GM12878 (cell line): Measurements from ENCODE around the gene VEGFA. TPM values are rescaled to one million over a fixed set of nuclear protein-coding genes. Genes with fewer than 3 reads are reported as not detected.

Experiments used
- ATAC-seq: fragments of 200-7000 bp; cut with Tn5 transposase; 3 replicates; pipeline ENCODE4 v1.9.1; 2020; ENCODE audit warnings: mild to moderate bottlenecking, moderate library complexity
- BruUV-seq: library from RNA; stranded (reverse); fragments of 400-500 nt; replicated peaks from 2 replicates; lab custom pipeline; 2021; lab: Mats Ljungman, UMichigan
- CTCF ChIA-PET: fragments of 300-600 bp; sonication (Branson Sonifier 250); formaldehyde crosslinking; extraction: SDS; loops from one replicate; lab custom pipeline; 2021; ENCODE audit warnings: inconsistent platforms; lab: Yijun Ruan, JAX
- POLR2A ChIA-PET: fragments of 350-600 bp; formaldehyde crosslinking; extraction: SDS; loops from one replicate; lab custom pipeline; 2021; ENCODE audit warnings: inconsistent platforms; lab: Charles Lee
- RAD21 ChIA-PET: fragments of 300-600 bp; sonication (Branson Sonifier 250); formaldehyde crosslinking; loops from one replicate; lab custom pipeline; 2023; ENCODE audit warnings: antibody characterized with exemption; ENCODE audit not compliant: unreplicated experiment; lab: Charles Lee
- SMC1A ChIA-PET: fragments of 300-600 bp; sonication (Branson Sonifier 250); formaldehyde crosslinking; loops from one replicate; lab custom pipeline; 2023; ENCODE audit not compliant: unreplicated experiment, uncharacterized antibody; lab: Charles Lee
- DNase-seq: peaks from one replicate; pipeline ENCODE4 v3.0.0-alpha.2; 2011; ENCODE audit warnings: low read depth, low spot score
- FAIRE-seq: peaks from 3 replicates; lab custom pipeline; 2011; peaks lifted over from hg19 to GRCh38; lab: Jason Lieb, UNC
- H2AFZ ChIP-seq: 2 replicates; pipeline ENCODE4 v1.6.0; 2011; ENCODE audit warnings: low read depth, low read length, control low read depth; ENCODE audit not compliant: control insufficient read depth
- H3K27ac ChIP-seq: 2 replicates; pipeline ENCODE4 v1.5.1; 2011; ENCODE audit warnings: control low read depth; ENCODE audit not compliant: control insufficient read depth, insufficient read depth
- H3K27me3 ChIP-seq, 2 experiments: replicated peaks in 1 of 2; 2 replicates each; pipeline versions ENCODE4 v1.6.0 to v1.6.1; 2011; ENCODE audit warnings: low read length in 1 of 2; ENCODE audit not compliant: control insufficient read depth in 2 of 2, insufficient read depth in 2 of 2
- H3K36me3 ChIP-seq, 2 experiments: 2 replicates each; pipeline ENCODE4 v1.5.1; 2011; ENCODE audit warnings: low read length in 1 of 2; ENCODE audit not compliant: control insufficient read depth in 2 of 2, insufficient read depth in 2 of 2
- H3K4me1 ChIP-seq: 2 replicates; pipeline ENCODE4 v1.6.1; 2011; ENCODE audit warnings: mild to moderate bottlenecking, low read length, moderate library complexity, mixed read lengths; ENCODE audit not compliant: control insufficient read depth, insufficient read depth
- H3K4me2 ChIP-seq: 2 replicates; pipeline ENCODE4 v1.6.0; 2011; ENCODE audit warnings: control low read depth; ENCODE audit not compliant: control insufficient read depth, insufficient read depth
- H3K4me3 ChIP-seq: fragments of 200-600 bp; sonication (generic); 2 replicates; pipeline ENCODE4 v1.5.1; 2016
- H3K79me2 ChIP-seq: 2 replicates; pipeline ENCODE4 v1.6.0; 2011; ENCODE audit warnings: low read length; ENCODE audit not compliant: control insufficient read depth, insufficient read depth
- H3K9ac ChIP-seq: 2 replicates; pipeline ENCODE4 v1.8.0; 2011; ENCODE audit warnings: low read length, control low read depth, mixed read lengths; ENCODE audit not compliant: control insufficient read depth, insufficient read depth
- H3K9me3 ChIP-seq: replicated peaks from 3 replicates; pipeline ENCODE4 v1.5.1; 2011; ENCODE audit warnings: mild to moderate bottlenecking, low read length; ENCODE audit not compliant: control insufficient read depth, insufficient read depth
- H4K20me1 ChIP-seq: 2 replicates; pipeline ENCODE4 v1.6.0; 2011; ENCODE audit not compliant: control insufficient read depth, insufficient read depth
- EP300 ChIP-seq, 2 experiments: fragments of 150-350 bp in 1 of 2; IDR thresholded peaks; 2 replicates each; pipeline ENCODE4 v1.6.1; 2011 to 2012; ENCODE audit warnings: low read depth in 2 of 2, low read length in 2 of 2, borderline replicate concordance in 1 of 2, improper control_type of control experiment in 1 of 2, inconsistent platforms in 1 of 2; ENCODE audit not compliant: control insufficient read depth in 1 of 2
- GABPA ChIP-seq: IDR thresholded peaks from 2 replicates; pipeline ENCODE4 v1.6.1; 2014; ENCODE audit warnings: antibody characterized with exemption, low read depth, mild to moderate bottlenecking, inconsistent platforms
- PAX8 ChIP-seq: fragments of 450-650 bp; IDR thresholded peaks from 2 replicates; pipeline ENCODE4 v1.6.1; 2017; ENCODE audit warnings: mild to moderate bottlenecking, moderate library complexity
- ZNF384 ChIP-seq: IDR thresholded peaks from 2 replicates; pipeline ENCODE4 v1.6.1; 2012; ENCODE audit warnings: low read depth, mild to moderate bottlenecking, low read length, improper control_type of control experiment, borderline replicate concordance
- WGBS: methylation state at CpG from one replicate; pipeline ENCODE4 v1.1.6; 2016; ENCODE audit warnings: low lambda C conversion rate; ENCODE audit not compliant: insufficient replicate concordance, insufficient coverage; ENCODE audit errors: missing lambda C conversion rate; 5-methylcytosine and 5-hydroxymethylcytosine counted together
- in situ Hi-C: fragments of 300-500 bp; cut with MboI; formaldehyde crosslinking; loops from 9 replicates; pipeline ENCODE4 v1.14.3; 2018; ENCODE audit warnings: mixed read lengths
- intact Hi-C: fragments of 100-400 bp; cut with micrococcal nuclease; formaldehyde crosslinking; loops from one replicate; pipeline ENCODE4 v1.14.2; 2022; ENCODE audit not compliant: unreplicated experiment
- polyA plus RNA-seq, 11 experiments: library from polyadenylated mRNA; depleted of rRNA in 4 of 11; unstranded in 6 of 11; stranded (reverse) in 5 of 11; fragments of >200 nt; fragmentation: Nextera tagmentation in 4 of 11; fragmentation: Illumina TruSeq in 1 of 11; extraction: Ambion mirVana in 4 of 11; extraction: Trizol in 1 of 11; gene quantifications; 1 replicate in 1 of 11; 2 replicates in 10 of 11; pipeline versions ENCODE4 v1.2.1 to v1.2.3, GENCODE V29; 2011 to 2016; ENCODE audit warnings: inconsistent platforms in 2 of 11, missing spikeins in 2 of 11, low read depth in 1 of 11
- total RNA-seq, 4 experiments: library from RNA; depleted of rRNA in 3 of 4; stranded (reverse); fragments of >200 nt in 3 of 4; fragmentation: Illumina TruSeq in 1 of 4; extraction: Trizol in 1 of 4; gene quantifications; 2 replicates each; pipeline versions ENCODE4 v1.2.1 to v1.2.3, GENCODE V29; 2013 to 2021
- TF ChIP-seq, protein P1 (sequence below): fragments of 450-650 bp; IDR thresholded peaks from 2 replicates; pipeline ENCODE4 v1.6.1; 2016; ENCODE audit warnings: mild to moderate bottlenecking, moderate library complexity, borderline replicate concordance

The VEGFA gene
- total and polyA plus RNA-seq, 10 of the 15 experiments (the other 5 are each of a cell fraction or from before 2014, with no cell fraction given), result 0.96 to 140 (median 16.9) TPM

GRCh38 chr6:43827898-43828297, 57.9 kb downstream of the VEGFA start:
- ChIA-PET RAD21 (interaction anchor here (0.5 to 1.0 kb wide), 2 partner anchors 9 to 10 kb away, joined by 3 read pairs; no protein-coding TSS in a partner anchor), POLR2A (interaction anchor here (1.6 kb wide), 1 partner anchor 11 kb away, joined by 7 read pairs; no protein-coding TSS in a partner anchor), CTCF (interaction anchor here (1.3 to 1.7 kb wide), 3 partner anchors 8 to 54 kb away, joined by 5 to 10 read pairs (median 8); no protein-coding TSS in a partner anchor), SMC1A (interaction anchor here (1.6 to 3.3 kb wide), 3 partner anchors 8 to 24 kb away, joined by 4 to 13 read pairs (median 7); no protein-coding TSS in a partner anchor)
- no peak overlapping the region for H3K4me2 ChIP-seq
- no peaks in the 10 kb centered on the region for H3K79me2 ChIP-seq
- no peak overlapping the region for H2AFZ ChIP-seq
- no TSS peak for BruUV-seq
- FAIRE-seq (no peak), ATAC-seq (no peak), DNase-seq (no peak)
- peaks cover 0 to 3% of the 10 kb centered on the region in 2 experiments for H3K27me3 ChIP-seq
- WGBS, result 50% methylated on average over 10 of the region's 10 CpGs
- in situ Hi-C loops (no loop called here), intact Hi-C loops (no loop called here)
- no peak overlapping the region for H3K4me3 ChIP-seq
- no peaks in the 10 kb centered on the region for H3K4me1 ChIP-seq
- H3K36me3 ChIP-seq, result no peaks in the 10 kb centered on the region
- no peak overlapping the region for H3K27ac ChIP-seq
- no peak for TF ChIP-seq GABPA
- TF ChIP-seq ZNF384, result no peak
- TF ChIP-seq PAX8, result no peak
- TF ChIP-seq, protein P1, sequence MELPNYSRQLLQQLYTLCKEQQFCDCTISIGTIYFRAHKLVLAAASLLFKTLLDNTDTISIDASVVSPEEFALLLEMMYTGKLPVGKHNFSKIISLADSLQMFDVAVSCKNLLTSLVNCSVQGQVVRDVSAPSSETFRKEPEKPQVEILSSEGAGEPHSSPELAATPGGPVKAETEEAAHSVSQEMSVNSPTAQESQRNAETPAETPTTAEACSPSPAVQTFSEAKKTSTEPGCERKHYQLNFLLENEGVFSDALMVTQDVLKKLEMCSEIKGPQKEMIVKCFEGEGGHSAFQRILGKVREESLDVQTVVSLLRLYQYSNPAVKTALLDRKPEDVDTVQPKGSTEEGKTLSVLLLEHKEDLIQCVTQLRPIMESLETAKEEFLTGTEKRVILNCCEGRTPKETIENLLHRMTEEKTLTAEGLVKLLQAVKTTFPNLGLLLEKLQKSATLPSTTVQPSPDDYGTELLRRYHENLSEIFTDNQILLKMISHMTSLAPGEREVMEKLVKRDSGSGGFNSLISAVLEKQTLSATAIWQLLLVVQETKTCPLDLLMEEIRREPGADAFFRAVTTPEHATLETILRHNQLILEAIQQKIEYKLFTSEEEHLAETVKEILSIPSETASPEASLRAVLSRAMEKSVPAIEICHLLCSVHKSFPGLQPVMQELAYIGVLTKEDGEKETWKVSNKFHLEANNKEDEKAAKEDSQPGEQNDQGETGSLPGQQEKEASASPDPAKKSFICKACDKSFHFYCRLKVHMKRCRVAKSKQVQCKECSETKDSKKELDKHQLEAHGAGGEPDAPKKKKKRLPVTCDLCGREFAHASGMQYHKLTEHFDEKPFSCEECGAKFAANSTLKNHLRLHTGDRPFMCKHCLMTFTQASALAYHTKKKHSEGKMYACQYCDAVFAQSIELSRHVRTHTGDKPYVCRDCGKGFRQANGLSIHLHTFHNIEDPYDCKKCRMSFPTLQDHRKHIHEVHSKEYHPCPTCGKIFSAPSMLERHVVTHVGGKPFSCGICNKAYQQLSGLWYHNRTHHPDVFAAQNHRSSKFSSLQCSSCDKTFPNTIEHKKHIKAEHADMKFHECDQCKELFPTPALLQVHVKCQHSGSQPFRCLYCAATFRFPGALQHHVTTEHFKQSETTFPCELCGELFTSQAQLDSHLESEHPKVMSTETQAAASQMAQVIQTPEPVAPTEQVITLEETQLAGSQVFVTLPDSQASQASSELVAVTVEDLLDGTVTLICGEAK, result no peak
- no peak for TF ChIP-seq EP300 (IDR thresholded peaks at IDR 0.05; ENCODE audit: borderline replicate concordance in 1 of 2, control insufficient read depth in 1 of 2, low read depth in 2 of 2, low read length in 2 of 2)
- no peaks in the 10 kb centered on the region for H4K20me1 ChIP-seq
- no peaks in the 10 kb centered on the region for H3K9me3 ChIP-seq
- no peak overlapping the region for H3K9ac ChIP-seq
